Measurements from ENCODE around the gene CDC123. TPM values are rescaled to one million over a fixed set of nuclear protein-coding genes. Genes with fewer than 3 reads are reported as not detected.

The CDC123 gene
- total and polyA plus RNA-seq, 12 donors = 41.1 to 119 (median 55.7) TPM

- WGBS, 4 donors = 77 to 91% (median 87%) methylated on average over 8 of the region's 8 CpGs
- Histone ChIP-seq H3K27me3 (no peaks in the 10 kb centered on the region), H3K9me3 (replicated peaks in 1 of 3) (no peaks in the 10 kb centered on the region), H3K36me3 (replicated peaks in 1 of 2) (peaks cover 0 to 18% of the 10 kb centered on the region in 2 donors), H3K4me1 (replicated peaks in 1 of 2) (no peaks in the 10 kb centered on the region), H3K4me3 (no peak overlapping the region), H3K27ac (no peak overlapping the region)
- intact Hi-C loops (cut with DNase I) = no loop called here
- TF ChIP-seq POLR2A (IDR thresholded peaks at IDR 0.05) (no peak), CTCF (IDR thresholded peaks at IDR 0.05) (no peak)
- no peak for DNase-seq
Observed at GRCh38 chr10:12186323-12186722, 9.7 kb upstream of the CDC123 start.

GRCh38 chr10:12187321-12187905, 8.6 kb upstream of the CDC123 start:
- Histone ChIP-seq H3K27ac (no peak overlapping the region), H3K27me3 (no peaks in the 10 kb centered on the region), H3K36me3 (replicated peaks in 1 of 2) (peaks cover 0 to 18% of the 10 kb centered on the region in 2 donors), H3K4me1 (replicated peaks in 1 of 2) (no peaks in the 10 kb centered on the region), H3K4me3 (no peak overlapping the region), H3K9me3 (replicated peaks in 1 of 3) (no peaks in the 10 kb centered on the region)
- no peak for DNase-seq
- intact Hi-C loops (cut with DNase I) = no loop called here
- TF ChIP-seq CTCF (IDR thresholded peaks at IDR 0.05) (no peak), POLR2A (IDR thresholded peaks at IDR 0.05) (no peak)
- 84 to 87% (median 85%) methylated on average over 5 of the region's 5 CpGs for WGBS, 4 donors

GRCh38 chr10:12188656-12189055, 7.3 kb upstream of the CDC123 start:
- intact Hi-C loops (cut with DNase I) = no loop called here
- H3K36me3 ChIP-seq (replicated peaks in 1 of 2) = peaks cover 0 to 18% of the 10 kb centered on the region in 2 donors
- H3K9me3 ChIP-seq (replicated peaks in 1 of 3) = no peaks in the 10 kb centered on the region
- no peaks in the 10 kb centered on the region for H3K27me3 ChIP-seq
- no peak for DNase-seq
- no peak overlapping the region for H3K27ac ChIP-seq
- peaks cover 0 to 8% of the 10 kb centered on the region in 2 donors for H3K4me1 ChIP-seq (replicated peaks in 1 of 2)
- TF ChIP-seq CTCF (IDR thresholded peaks at IDR 0.05) (no peak), POLR2A (IDR thresholded peaks at IDR 0.05) (no peak)
- 83 to 92% (median 88%) methylated on average over 6 of the region's 6 CpGs for WGBS, 4 donors
- no peak overlapping the region for H3K4me3 ChIP-seq

GRCh38 chr10:12189426-12189825, 6.6 kb upstream of the CDC123 start:
- Histone ChIP-seq H3K27ac (no peak overlapping the region), H3K4me1 (replicated peaks in 1 of 2) (peaks cover 4 to 16% of the 10 kb centered on the region in 2 donors), H3K27me3 (no peaks in the 10 kb centered on the region), H3K4me3 (no peak overlapping the region), H3K36me3 (replicated peaks in 1 of 2) (peaks cover 0 to 18% of the 10 kb centered on the region in 2 donors), H3K9me3 (replicated peaks in 1 of 3) (no peaks in the 10 kb centered on the region)
- intact Hi-C loops (cut with DNase I) = no loop called here
- no peak for TF ChIP-seq POLR2A (IDR thresholded peaks at IDR 0.05)
- no peak for DNase-seq
- WGBS, 4 donors = 93 to 98% (median 95%) methylated on average over 10 of the region's 10 CpGs

- Histone ChIP-seq H3K9me3 (replicated peaks in 1 of 3) (no peaks in the 10 kb centered on the region), H3K36me3 (replicated peaks in 1 of 2) (no peaks in the 10 kb centered on the region), H3K27ac (no peak overlapping the region), H3K4me3 (no peak overlapping the region), H3K4me1 (replicated peaks in 1 of 2) (peaks cover 9 to 22% of the 10 kb centered on the region in 2 donors), H3K27me3 (no peaks in the 10 kb centered on the region)
- intact Hi-C loops (cut with DNase I) = no loop called here
- DNase-seq = no peak
- TF ChIP-seq POLR2A (IDR thresholded peaks at IDR 0.05) = no peak
- no peak for TF ChIP-seq CTCF (IDR thresholded peaks at IDR 0.05)
- 54 to 76% (median 61%) methylated on average over 3 of the region's 3 CpGs for WGBS, 4 donors
Observed at GRCh38 chr10:12191715-12192114, 4.3 kb upstream of the CDC123 start.

Data from adrenal gland (tissue), 12 donors.